GM18499 (cell line): Measurements from ENCODE around the gene CD274.
A peak's percentile ranks its signal among the peaks of the same experiment; 100 is the strongest.
"Not testable (repeated sequence)": the region's sequence is repeated elsewhere in the genome, so short reads cannot be mapped to it uniquely, and the experiment has no call there.

ENCODE experiments used
- ATAC-seq: cut with Tn5 transposase; IDR thresholded peaks from one replicate; pipeline ENCODE4 v1.9.1; 2021; ENCODE audit warnings: moderate number of reproducible peaks; ENCODE audit not compliant: insufficient read depth, unreplicated experiment

Gene CD274

DNA sequence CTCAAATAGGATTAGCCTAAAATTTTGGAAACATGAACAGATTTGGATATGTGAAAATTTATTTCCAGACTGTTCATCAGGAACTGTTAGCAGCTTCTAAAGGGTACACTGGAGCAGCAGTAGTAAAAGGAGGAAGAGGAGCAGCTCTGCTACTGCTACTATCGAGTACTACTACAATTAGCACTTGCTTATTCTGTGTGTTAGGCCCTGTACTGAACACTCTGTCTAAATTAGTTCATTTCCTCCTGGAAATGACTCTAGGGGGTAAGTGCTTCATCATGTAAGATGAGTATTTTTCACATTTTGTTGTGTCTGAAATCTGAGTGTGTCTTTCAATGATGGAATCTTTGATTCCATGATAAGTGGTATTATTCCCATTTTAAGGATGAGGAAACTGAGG is 9.8 kb downstream of the CD274 start:
- ATAC-seq: no peak

DNA sequence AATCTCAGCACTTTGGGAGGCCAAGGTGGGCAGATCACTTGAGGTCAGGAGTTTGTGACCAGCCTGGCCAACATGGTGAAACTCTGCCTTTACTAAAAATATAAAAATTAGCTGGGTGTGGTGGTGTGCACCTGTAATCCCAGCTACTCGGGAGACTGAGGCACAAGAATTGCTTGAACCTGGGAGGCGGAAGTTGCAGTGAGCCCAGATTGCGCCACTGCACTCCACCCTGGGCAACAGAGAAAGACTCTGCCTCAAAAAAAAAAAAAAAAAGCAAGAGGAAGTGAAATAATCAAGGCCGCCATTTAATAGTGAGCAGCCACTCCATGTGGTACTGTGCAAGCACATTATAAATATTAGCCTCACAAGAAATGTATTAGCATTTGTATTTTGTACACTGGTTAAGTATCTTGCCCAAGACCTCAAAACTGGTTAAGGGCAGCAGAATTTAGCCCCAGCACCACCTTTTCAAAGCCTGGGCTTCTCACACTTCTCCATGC is 14.5 kb downstream of the CD274 start:
- not testable (repeated sequence) for ATAC-seq

DNA sequence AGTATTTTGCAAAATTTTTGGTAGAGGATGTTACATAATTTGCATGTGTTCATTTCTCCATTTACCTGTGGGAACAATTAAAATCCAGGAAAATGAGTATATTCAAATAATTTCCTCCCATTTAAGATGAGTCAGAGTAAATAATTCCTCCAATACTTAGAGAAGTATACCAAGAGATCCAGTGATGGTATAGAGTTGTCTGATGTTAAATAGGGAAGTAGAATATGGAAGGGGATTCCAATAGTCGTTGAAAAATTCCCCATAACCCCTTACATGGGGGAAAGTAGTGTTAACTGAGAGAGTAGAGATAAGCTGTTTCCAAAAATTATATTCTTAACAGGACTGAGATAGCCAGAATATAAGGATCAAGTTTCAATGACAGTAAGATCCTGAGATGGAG is 15.7 kb downstream of the CD274 start:
- ATAC-seq: no peak

DNA sequence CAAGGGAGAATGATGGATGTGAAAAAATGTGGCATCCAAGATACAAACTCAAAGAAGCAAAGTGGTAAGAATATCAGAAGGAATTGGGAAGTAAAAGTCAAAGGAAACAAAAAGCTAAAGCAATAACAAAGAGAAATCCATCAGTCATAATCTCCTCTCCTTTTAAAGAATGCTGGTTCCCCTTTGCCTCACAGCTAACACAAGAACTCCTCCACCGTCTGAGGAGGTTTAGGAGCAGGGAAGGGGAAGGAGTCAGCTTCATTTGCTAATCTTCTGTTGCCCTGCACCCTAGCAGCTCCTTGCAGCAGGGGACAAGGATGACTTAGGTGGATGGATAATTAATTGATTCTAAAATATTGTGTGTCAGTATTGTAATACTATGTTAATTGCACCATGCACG is 16.4 kb downstream of the CD274 start:
- ATAC-seq: no peak

DNA sequence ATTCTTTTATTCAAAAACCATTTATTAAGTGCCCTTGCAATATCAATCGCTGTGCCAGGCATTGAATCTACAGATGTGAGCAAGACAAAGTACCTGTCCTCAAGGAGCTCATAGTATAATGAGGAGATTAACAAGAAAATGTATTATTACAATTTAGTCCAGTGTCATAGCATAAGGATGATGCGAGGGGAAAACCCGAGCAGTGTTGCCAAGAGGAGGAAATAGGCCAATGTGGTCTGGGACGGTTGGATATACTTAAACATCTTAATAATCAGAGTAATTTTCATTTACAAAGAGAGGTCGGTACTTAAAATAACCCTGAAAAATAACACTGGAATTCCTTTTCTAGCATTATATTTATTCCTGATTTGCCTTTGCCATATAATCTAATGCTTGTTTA is 18.5 kb downstream of the CD274 start:
- no peak for ATAC-seq

DNA sequence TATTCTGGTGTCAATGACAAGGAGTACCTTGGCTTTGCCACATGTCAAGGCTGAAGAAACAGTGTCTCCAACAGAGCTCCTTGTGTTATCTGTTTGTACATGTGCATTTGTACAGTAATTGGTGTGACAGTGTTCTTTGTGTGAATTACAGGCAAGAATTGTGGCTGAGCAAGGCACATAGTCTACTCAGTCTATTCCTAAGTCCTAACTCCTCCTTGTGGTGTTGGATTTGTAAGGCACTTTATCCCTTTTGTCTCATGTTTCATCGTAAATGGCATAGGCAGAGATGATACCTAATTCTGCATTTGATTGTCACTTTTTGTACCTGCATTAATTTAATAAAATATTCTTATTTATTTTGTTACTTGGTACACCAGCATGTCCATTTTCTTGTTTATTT is 19.8 kb downstream of the CD274 start:
- ATAC-seq: no peak

DNA sequence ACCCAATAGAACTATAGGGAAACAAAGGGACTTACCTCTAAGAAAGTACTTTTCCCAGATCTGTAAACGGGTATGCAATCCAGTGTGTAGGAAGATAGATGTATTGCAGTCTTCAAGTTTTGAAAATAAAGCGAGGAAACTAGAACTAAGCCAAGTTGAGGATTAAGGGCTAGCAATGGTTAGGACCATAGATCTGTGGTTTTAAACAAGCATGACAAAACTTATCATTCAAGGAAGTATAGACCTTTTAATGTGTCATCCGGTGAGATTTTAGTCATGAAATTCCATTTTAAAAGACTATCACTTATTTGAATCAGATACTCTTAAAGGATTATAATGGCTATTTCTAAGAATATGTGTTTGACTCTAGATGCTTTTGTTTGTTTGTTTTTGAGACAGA is 20.5 kb downstream of the CD274 start:
- ATAC-seq: no peak

DNA sequence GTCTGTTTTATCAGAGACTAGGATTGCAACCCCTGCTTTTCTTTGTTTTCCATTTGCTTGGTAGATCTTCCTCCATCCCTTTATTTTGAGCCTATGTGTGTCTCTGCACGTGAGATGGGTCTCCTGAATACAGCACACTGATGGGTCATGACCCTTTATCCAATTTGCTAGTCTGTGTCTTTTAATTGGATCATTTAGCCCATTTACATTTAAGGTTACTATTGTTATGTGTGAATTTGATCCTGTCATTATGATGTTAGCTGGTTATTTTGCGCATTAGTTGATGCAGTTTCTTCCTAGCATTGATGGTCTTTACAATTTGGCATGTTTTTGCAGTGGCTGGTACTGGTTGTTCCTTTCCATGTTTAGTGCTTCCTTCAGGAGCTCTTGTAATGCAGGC is 25.3 kb downstream of the CD274 start:
- not testable (repeated sequence) for ATAC-seq

DNA sequence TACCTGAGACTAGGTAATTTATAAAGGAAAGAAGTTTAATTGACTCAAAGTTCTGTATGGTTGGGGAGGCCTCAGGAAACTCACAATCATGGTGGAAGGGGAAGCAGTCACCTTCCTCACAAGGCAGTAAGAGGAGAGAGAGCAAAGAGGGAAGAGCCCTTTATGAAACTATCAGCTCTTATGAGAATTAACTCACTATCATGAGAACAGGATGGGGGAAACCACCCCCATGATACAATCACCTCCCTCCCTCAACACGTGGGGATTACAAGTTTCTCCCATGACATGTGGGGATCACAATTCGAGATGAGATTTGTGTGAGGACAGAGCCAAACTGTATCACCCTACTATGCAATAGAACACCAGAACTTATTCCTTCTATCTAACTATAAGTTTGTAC is 27.9 kb downstream of the CD274 start:
- ATAC-seq: no peak

DNA sequence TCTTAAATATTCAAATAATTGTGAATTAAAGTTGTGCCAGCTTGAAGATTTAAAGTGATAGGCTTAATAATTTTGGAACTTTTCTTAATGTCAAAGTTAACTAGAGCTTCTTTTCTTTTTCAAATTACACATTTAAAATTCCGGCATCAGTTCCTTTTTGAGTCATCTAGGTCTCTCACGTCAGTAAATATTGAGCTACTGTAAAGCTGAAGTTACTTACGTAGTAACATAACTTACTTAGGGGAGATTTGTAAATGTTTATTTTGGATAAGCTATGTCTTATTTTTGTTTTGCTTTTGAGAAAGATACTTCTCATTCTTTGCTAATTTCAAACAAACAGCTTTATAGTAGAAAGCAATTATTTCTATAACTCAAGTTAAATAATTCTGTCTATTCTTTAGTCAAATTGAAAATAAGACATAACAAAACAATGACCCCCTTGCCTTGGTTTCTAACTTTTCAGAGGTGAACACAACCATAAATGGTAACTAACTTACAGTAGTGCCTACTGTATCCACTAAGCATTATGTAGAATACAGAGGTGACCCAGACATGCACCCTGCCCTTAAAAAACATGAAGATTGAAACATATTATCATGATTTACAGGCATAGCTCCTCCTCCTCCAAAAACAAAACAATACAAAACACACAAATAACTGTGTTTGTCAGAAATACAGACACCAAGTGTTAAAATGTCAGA is 29.8 kb downstream of the CD274 start:
- no peak for ATAC-seq

DNA sequence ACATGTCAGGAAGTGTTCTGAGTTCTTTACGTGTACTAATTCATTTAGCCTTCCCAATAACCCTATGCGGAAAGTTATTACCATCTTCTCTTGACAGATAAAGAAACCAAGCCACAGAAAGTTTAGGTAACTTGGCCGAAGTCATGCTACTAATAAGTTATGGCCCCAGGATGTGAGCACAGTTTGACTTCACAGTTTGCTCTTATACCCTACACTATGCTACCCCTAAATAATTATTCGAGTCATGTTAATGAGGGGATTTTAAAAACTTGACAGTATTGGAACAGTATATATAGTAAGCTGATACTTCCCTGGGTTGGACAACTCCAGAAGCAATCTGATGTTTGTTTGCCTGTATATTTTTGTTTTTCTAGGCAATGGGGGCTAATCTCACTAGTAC is 30.6 kb downstream of the CD274 start:
- no peak for ATAC-seq

DNA sequence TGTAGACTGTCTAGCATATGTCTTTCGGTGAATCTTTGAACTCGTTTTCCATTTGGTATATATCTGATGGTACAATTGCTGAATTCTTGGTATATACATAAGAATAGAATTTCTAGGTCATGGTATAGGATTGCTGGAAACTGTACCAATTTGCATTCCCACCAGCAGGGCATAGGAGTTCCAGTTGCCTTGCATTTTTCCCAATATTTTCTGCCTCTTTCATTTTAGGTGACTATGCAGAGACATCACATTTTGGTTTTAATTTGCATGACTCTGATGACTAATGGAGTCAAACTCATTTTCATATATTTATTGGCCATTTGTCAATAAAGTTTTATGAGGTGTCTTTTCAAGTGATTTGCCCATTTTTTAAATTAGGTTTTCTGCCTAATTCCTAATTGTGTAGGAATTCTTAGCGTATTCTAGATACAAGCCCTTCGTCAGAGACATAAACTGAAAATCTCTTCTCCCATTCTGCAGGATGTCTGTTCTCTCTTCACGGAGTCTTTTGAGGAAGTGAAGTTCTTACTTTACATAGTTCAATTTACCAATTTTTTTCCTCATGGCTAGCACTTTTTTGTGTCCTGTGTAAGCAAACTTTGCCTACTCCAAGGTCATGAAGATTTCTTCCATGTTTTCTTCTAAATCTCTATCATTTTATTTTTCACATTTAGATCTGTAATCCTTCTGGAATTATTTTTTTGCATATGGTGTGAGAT is 31.1 kb downstream of the CD274 start:
- ATAC-seq: no peak

DNA sequence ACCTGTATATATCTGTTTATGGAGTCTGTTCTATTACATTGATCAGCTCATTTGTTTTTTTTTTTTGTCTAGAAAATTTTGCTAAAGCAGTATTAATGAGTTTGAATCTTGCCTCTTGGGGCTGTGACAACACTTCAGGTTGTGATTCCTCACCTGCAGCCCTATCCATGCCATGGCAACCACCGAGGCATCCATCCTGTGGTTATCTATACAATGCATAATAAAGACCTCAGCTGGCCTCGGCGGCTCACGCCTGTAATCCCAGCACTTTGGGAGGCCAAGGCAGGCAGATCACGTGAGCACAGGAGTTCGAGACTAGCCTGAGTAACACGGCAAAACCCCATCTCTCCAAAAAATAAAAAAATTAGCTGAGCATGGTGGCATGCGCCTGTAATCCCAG is 31.9 kb downstream of the CD274 start:
- no peak for ATAC-seq

DNA sequence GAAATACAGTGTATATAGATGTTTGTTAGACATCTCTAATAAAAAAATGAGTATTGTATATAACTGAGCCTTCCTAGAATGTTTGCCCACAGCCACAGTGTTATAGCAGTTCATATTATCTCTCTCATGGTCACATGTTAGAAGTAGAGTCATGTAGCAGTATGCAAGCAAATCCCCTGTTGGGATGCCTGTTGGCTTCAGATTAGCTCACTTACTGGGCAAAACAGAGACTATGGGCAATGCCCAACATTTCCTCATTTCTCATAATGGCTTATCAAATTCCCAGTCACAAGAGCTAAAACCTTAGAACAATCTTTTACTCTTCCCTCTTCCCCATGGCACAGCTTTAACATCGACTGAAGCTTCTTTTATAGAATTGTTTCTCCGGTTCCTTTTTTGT is 33.0 kb downstream of the CD274 start:
- ATAC-seq: no peak

DNA sequence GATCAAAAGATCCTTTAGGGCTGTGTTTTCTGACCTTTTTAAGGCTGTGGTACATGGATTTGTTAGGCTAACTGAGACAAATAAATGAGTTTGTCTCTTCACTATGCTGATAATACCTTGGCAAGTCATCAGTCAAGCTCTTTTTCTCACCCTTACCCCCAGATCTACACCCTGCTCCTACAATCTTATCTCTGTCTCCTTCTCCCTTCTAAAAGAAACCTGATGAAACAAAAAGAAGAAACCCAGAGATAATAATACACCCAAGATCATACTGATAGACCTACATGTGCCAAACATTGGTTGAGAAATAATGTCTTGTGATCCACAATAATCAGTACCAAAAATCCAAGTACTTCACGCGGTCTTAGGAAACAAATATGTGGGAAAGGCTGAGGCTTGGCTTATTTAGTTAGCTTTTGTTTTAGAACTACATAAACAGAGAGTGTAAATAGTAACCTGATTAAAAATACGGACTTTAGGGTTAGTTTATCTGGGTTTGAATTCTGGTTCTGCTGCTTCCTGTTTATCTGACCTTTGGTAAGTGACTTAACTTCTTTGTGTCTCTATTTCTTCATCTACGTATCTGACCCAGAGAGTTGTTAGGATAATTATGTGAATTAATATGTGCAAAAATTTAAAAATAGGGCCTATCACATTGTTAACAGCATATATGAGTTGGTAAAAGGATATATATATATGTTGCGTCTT is 35.2 kb downstream of the CD274 start:
- ATAC-seq: no peak

DNA sequence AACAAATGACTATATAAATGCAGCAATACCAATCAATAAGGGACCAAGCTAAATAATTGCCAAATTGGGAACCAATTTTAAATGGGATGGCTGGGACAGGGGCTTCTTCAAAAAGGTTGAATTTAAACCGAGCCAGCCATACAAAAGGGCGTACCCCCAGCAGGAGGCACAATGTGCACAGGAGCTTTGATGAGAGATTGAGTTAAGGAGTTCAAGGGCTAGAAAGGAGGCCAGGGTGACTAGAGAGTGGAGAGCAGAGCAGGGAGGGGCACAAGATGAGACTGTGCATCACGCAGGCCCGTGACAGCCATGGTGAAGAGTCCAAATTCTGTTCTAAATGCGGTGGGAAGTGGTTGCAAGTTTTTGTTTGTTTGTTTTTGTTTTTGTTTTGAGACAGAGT is 36.6 kb downstream of the CD274 start:
- no peak for ATAC-seq

DNA sequence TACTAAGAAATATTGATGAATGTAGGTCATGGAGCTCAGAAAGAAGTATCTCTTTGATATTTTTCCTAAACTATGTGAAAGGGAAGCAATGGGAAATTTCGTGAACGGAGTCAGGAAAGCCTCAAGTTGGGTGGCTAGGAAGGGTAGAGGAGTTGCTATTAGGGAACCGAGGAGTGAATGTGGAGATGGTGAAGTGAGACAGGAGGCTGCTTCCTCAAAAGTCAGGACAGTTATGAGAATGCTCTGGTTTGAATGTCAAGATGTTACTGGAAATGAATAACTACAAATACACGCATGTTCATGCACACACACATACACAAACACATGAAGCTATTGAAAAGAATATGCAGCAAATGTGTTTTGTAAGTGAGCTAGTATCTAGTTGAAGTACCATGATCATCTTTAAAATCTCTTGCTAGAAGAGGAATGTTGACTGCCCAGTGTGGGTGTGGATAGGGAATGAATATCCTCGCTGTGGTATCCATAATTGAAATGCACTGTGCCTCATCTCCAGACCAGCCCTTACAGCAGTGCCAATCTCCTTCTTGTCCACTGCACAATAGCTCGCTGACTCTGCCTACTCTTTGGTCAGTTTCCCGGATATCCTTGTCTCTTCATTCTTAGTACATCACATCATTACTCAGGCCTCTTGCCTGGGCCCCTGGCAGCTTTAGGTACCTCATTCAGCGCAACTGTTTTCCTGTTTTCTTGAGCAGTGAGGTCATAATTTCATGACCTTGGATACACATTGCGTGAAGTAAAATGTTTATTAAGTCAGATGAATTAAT is 38.1 kb downstream of the CD274 start:
- ATAC-seq: no peak

DNA sequence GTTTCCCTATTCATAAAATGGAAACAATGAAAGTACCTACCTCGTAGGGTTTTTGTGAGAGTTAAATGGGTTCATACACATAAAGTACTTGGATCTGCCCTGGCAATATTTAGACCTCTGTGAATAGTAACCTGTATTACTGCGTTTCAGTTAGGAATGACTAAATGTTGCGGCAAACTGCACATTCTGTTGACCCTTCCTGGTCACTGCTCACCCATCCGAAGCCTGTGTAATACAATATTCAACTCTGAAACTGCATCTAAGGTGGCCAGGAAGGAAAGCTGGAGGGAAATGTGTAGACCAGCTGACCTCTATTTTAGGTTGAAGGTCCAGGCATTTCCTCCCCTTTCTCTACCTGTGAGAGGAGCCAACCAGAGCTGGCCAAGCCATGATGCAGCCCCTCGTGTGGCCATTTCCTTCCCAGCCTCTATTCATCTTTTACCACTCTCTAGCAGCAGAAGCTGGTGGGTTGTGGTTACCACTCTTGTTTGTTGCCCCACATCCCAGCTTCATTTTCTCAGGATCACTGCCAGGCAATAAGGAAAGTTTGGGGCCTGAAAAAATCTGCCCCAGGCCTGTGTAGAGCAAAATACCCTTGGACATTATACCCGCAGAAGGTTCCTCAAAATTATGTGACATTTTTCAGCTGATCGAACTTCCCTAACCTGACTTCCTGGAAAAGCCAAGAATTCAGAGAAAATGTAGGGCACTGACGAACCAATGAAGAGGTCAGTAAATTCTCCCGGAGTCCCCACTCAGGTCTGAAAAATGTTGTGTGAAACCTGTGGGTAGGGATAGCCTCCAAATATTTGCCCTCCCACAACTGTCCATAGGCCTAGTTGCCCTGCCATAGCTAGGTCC is 39.5 kb downstream of the CD274 start:
- no peak for ATAC-seq

DNA sequence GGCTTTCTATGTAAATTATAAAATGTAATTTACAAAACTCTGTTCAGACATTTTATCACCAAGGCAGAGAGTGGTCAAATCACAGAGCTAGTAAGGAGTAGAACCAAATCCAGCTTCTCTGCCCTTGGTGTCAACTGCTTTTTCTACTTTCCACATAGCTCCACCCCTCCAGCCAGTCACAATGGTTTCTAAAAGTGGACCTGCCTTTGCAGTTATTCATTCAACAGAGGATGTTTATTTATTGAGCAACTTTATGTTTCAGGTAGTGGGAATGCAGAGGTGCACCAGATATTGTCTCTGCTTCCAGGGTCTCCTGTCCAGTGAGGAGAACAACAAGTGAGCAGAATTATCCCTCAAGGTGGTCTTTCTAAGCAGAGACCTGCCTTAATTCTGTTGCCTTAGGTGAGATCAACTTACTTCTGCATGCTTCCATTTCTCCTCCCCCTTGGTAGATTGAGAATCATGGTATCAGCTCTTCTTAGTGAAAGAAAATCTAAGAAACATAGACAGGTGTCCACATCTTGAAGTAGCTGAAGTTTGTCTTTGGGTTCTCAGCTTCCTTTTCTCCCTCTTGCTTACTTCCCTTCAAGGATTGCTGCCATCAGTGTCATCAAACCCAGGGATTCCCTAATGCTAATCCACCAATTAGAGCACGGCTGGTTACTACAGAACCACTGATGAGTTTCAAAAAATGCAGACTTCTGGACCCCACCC is 42.8 kb downstream of the CD274 start:
- ATAC-seq: peak; percentile 10
